Head of caudate nucleus (tissue), 42 donors: ENCODE data around the gene CCDC40.

Experiments used
- DNase-seq, 42 donors: peaks; one replicate each; pipeline versions ENCODE4 v3.0.0 to v3.0.0-alpha.2; 2020 to 2021; ENCODE audit warnings: mixed read lengths in 7 of 42
- intact Hi-C: fragments of 100-400 bp; cut with DNase I; formaldehyde crosslinking; loops from one replicate; pipeline ENCODE4 v1.15.0; 2022

CCDC40 gene

DNA sequence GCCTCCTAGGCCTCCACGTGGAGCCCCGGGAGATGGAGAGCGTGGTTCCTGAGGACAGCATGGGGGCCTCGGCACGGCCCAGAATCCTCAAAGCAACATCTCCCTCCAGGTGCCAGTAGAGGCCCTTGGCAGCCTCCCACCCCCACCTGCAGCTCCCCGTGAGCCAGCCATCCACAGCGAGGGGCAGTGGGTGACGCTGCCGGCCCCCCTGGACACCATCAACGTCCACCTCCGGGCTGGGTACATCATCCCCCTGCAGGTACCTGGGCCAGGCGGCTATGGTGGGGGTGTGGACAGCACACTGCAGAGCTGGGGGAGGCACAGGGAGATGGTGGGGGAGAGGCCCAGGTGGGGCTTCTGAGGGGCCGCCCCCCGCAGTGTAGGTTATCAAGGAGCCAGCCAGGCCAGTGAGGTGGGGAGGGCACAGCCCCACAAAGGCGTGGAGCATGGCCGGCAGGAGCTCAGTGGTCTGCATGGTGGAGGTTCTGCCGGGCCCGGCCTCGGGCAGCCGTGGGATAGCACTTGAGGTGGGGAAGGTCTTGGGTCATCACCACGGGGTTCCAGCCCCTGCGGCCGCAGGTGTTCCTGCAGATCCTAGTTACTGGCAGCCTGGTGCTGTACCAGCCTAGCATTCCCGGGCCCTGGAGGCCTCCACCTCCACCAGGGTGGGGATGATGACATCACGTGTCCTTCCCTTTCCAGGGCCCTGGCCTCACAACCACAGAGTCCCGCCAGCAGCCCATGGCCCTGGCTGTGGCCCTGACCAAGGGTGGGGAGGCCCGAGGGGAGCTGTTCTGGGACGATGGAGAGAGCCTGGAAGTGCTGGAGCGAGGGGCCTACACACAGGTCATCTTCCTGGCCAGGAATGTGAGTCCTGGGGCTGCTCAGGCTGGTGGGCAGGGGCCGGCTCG, 81.3 kb downstream of the CCDC40 start:
- intact Hi-C loops = no loop called here
- DNase-seq = peak in 2 of 42 donors; percentile 7 to 25

DNA sequence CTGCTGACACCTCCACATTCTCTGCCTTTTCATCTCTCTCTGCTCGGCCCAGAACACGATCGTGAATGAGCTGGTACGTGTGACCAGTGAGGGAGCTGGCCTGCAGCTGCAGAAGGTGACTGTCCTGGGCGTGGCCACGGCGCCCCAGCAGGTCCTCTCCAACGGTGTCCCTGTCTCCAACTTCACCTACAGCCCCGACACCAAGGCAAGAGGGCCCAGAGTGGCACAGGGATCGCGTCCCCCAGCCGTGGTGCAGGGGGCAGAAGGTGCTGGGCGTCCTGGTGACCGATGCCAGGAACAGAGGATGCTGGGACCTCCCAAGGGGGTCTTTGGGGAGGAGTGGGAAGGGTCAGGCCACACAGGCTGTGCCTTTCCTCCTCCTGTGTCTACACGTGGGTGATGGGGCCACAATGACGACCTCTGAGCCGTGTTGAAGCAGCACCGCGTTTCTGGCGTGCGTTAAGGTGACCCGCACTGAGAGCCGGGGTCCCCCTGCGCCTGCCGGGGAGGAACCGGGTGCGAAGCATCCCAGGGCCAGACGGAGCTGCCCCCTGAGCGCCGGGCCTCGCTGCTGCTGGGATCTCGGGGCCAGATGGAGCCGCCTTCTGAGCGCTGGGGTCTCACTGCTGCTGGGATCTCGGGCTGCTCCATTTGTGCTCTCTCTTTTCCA, 82.3 kb downstream of the CCDC40 start:
- DNase-seq = peak in 2 of 42 donors; percentile 9 to 19
- intact Hi-C loops = no loop called here

GRCh38 chr17:80119271-80119791, 82.9 kb downstream of the CCDC40 start:
- intact Hi-C loops = no loop called here
- DNase-seq = peak in 2 of 42 donors; percentile 26 to 35

DNA sequence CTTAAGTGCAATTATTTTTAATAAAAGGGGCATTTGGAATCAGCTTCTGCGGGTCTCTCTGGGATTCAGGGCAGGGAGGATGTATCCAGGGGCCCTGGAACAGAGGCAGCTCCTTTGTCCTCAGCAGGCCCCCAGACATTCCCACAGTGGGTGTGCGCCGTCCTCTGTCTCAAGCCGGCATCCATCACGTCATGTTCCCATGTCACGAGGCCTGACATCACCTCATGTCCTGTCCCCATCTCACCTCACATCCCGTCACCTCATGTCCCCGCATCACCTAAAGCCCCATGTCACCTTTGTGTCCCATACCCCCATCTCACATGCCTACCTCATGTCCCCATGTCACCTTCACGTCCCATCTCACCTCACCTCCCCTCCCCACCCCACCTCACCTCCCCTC, 83.4 kb downstream of the CCDC40 start:
- DNase-seq = peak in 1 of 42 donors; percentile 20
- intact Hi-C loops = no loop called here

DNA sequence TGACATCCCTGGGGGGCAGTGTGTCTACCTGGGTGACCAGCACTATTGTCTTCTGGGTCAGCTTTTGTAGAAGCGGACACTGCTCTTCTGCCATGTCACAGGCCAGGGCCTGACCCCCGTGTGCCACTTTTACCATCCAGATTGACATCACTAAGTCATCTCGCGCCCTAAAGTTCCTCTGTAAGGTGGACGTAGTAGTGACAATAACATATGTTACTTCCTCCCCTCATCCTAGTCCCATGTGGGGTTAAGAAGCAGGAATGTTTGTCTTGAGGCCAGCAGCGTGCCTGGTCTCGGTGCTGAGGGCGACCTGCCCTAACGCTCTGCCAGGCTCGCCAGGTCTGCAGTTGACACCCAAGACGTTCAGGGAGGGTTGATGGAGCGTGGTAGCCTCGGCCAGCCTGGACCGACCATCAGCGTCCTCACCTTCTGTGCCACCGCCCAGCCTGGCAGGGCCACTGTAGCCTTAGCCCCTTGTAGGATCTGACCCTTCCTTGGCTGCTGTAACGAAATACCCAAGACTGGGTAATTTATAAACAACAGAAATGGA, 85.7 kb downstream of the CCDC40 start:
- intact Hi-C loops = no loop called here
- DNase-seq = peak in 2 of 42 donors; percentile 12 to 22

DNA sequence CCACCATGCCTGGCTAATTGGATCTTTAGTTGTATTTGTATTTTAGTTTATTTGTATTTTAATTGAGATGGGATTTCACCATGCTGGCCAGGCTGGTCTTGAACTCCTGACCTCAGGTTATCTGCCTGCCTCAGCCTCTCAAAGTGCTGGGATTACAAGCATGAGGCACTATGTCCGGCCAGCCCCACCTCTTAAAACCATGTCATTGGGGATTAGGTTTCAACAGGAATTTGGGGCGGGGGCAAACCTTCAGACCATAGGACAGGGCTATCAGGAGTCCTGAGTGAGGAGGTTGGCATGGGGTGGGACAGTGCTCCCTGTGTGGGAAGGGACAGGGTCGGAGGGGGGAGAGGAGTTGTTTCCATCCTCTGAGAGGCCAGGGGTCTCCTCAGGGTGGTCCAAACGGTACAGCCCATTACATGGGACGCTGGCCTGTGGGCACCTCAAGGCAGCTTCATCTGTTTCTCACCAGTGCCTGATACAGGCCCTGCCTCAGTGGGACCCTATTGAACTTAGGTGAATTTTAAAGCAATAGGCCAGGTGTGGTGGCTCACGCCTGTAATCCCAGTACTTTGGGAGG, 86.6 kb downstream of the CCDC40 start:
- intact Hi-C loops = no loop called here

GRCh38 chr17:80123791-80124190, 87.3 kb downstream of the CCDC40 start:
- intact Hi-C loops = no loop called here
- peak in 2 of 42 donors; percentile 26 to 32 for DNase-seq

More for the DNA sequence above, 86.6 kb downstream of the CCDC40 start:
- peak in 1 of 42 donors; percentile 32 for DNase-seq

DNA sequence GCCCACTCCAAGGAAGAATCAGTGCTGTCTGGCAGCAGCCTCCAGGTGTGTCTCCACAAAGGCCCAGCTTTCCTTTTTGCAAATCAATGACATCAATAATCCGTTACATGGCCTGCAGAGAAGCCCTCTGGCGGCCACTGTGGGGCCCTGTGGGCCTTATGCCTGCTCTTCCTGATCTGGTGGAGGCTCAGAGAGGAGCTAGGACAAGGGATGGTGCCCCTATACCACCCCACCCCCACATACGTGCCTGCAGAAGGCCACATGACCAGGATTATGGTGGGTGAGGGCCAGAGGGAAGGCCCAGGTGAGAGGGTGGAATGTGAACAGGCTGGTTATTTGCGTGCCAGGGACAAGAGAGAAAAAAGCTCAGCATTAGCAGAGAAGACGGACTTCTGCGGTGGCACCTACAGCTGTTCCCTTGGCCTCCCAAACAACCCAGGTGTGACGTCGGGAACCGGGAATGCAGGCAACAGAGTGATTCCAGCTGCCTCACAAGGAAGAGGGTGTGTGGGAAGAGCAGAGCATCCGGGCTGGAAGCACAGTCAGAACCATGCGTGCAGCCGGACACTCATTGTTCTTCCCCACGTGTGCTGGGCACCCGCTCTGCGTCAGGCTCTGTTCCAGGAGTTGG, 88.0 kb downstream of the CCDC40 start:
- DNase-seq = peak in 2 of 42 donors; percentile 12 to 39
- intact Hi-C loops = no loop called here

GRCh38 chr17:80125656-80126448, 89.4 kb downstream of the CCDC40 start:
- peak in 1 of 42 donors; percentile 12 for DNase-seq
- intact Hi-C loops = no loop called here

GRCh38 chr17:80126449-80126715, 89.9 kb downstream of the CCDC40 start:
- intact Hi-C loops = no loop called here
- DNase-seq = no peak

DNA sequence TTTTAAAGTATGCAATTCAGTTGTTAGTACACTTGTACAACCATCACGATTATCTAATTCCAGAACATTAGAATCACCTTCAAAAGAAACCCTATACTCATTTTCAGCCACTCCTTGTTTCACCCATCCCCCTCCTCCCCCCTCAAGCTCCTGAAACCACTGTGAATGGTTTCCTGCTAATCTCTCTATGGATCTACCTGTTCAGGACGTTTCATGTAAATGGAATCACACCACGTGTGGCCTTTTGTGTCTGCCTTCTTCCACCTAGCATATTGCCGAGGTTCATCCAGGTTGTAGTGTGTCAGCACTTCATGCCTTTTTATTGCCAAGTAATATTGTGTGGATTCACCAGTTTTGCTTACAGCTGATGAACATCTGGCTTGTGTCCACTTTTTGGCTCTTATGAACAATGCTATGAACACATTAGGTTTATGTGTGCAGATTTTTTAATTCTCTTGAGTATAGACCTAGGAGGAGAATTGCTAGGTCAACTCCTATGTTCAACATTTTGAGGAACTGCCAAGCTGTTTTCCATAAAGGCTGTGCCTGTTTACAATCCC, 92.6 kb downstream of the CCDC40 start:
- intact Hi-C loops = no loop called here
- DNase-seq = no peak

DNA sequence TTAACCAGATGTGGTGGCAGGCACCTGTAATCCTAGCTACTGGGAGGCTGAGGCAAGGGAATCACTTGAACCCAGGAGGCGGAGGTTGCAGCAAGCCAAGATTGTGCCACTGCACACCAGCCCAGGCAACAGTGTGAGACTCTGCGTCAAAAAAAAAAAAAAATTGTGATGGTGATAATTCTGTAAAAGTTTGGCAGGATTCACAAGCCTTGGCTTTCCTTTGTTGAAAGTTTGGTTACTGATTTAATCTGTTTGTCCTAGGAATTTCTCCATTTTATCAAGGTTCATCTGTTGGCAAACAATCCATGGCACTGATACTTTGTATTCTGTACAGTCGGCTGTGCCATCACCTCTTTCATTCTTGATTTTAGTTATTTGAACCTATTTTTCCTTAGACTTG, 94.5 kb downstream of the CCDC40 start:
- DNase-seq = no peak
- intact Hi-C loops = no loop called here

- intact Hi-C loops = no loop called here
- peak in 1 of 42 donors; percentile 26 for DNase-seq
Measured at GRCh38 chr17:80132906-80133625, 96.6 kb downstream of the CCDC40 start.

DNA sequence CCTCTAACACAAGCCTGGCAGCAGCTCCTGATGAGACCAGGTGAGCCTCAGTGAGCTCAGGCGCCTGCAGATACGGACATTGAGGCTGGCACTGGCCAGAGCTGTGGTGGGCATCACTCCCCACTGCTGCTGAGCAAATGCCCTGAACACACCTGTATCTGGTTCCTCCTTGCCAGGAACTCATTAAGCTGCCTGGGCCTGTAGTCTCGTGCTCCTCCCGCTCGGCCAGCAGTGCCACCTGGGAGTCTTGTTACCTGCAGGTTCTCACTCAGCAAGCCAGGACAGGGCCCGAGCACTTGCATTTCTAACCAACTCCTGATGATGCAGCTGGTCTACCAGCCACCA, 97.2 kb downstream of the CCDC40 start:
- intact Hi-C loops = no loop called here
- peak in 2 of 42 donors; percentile 14 to 23 for DNase-seq

GRCh38 chr17:80137131-80137530, 100.7 kb downstream of the CCDC40 start:
- DNase-seq = no peak
- intact Hi-C loops = no loop called here

DNA sequence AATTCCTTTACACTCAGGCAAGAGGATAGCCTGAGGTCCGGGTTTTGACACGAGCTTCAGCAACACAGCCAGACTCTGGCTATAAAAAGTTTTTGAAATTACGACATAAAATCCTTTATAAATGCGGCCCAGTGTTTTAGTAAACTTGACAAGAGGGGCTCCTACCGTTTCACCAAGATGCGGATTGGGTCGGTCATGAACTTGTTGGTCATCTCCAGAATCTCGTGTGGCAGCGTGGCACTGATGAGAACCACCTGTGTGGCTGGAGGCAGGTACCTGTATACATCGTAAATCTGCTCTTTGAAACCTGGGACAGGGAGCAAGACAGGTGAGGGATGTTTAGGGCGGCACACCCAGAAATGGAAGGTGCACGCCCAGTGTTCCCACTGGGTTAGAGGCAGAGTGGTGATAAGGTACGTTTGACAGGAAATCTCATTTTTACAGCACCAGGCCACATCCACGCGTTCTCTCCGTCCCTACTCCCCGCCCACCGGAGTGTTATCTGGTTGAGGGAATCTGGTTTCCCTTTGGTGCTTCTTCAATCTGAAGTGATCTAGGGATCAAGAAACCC, 102.5 kb downstream of the CCDC40 start:
- DNase-seq = no peak
- intact Hi-C loops = no loop called here
